ENCODE measurements around the gene ST6GAL1. TPM values are rescaled to one million over a fixed set of nuclear protein-coding genes. Genes with fewer than 3 reads are reported as not detected.
"Not testable (repeated sequence)": the region's sequence is repeated elsewhere in the genome, so short reads cannot be mapped to it uniquely, and the experiment has no call there.

The ST6GAL1 gene
- total RNA-seq, 1 donor from 2014 or later, result 59.9 TPM

- DNase-seq (ENCODE audit: low spot score in 2 of 2), result no peak
- H3K36me3 ChIP-seq, result no peaks in the 10 kb centered on the region
- no peaks in the 10 kb centered on the region for H3K27me3 ChIP-seq
- no peak overlapping the region for H3K4me3 ChIP-seq
- no peak overlapping the region for H3K27ac ChIP-seq
- no peaks in the 10 kb centered on the region for H3K9me3 ChIP-seq
- TF ChIP-seq CTCF (IDR thresholded peaks at IDR 0.05), result no peak
- no peaks in the 10 kb centered on the region for H3K4me1 ChIP-seq
- intact Hi-C loops (cut with DNase I), result no loop called here
Measured at GRCh38 chr3:187005827-187006481, 75.6 kb downstream of the ST6GAL1 start.

- Histone ChIP-seq H3K27ac (no peak overlapping the region), H3K9me3 (no peaks in the 10 kb centered on the region), H3K4me1 (no peaks in the 10 kb centered on the region), H3K36me3 (no peaks in the 10 kb centered on the region), H3K27me3 (no peaks in the 10 kb centered on the region), H3K4me3 (no peak overlapping the region)
- intact Hi-C loops (cut with DNase I), result no loop called here
- no peak for TF ChIP-seq CTCF (IDR thresholded peaks at IDR 0.05)
- DNase-seq (ENCODE audit: low spot score in 2 of 2), result no peak
Measured at GRCh38 chr3:187006864-187007630, 76.7 kb downstream of the ST6GAL1 start.

- DNase-seq (ENCODE audit: low spot score in 2 of 2); intact Hi-C loops (cut with DNase I); H3K27ac ChIP-seq: not testable (repeated sequence)
Measured at GRCh38 chr3:187010382-187010781, 80.1 kb downstream of the ST6GAL1 start.

GRCh38 chr3:187011915-187012314 lies 81.6 kb downstream of the ST6GAL1 start:
- peaks cover 8 to 11% of the 10 kb centered on the region in 2 donors for H3K4me1 ChIP-seq
- no peaks in the 10 kb centered on the region for H3K27me3 ChIP-seq
- intact Hi-C loops (cut with DNase I), result no loop called here
- no peak overlapping the region for H3K4me3 ChIP-seq
- H3K9me3 ChIP-seq, result no peaks in the 10 kb centered on the region
- H3K27ac ChIP-seq, result peak overlapping the region in 1 of 2 donors; percentile 72
- DNase-seq (ENCODE audit: low spot score in 2 of 2), result no peak
- no peaks in the 10 kb centered on the region for H3K36me3 ChIP-seq
- TF ChIP-seq CTCF (IDR thresholded peaks at IDR 0.05), result no peak

More at GRCh38 chr3:187010382-187010781, 80.1 kb downstream of the ST6GAL1 start:
- H3K4me1 ChIP-seq, result peaks cover 8 to 11% of the 10 kb centered on the region in 2 donors
- not testable (repeated sequence) for H3K36me3 ChIP-seq, H3K27me3 ChIP-seq, H3K4me3 ChIP-seq, H3K9me3 ChIP-seq

- no peaks in the 10 kb centered on the region for H3K9me3 ChIP-seq
- H3K36me3 ChIP-seq, result no peaks in the 10 kb centered on the region
- no peak for TF ChIP-seq CTCF (IDR thresholded peaks at IDR 0.05)
- no peak for DNase-seq (ENCODE audit: low spot score in 2 of 2)
- H3K4me1 ChIP-seq, result peaks cover 8 to 11% of the 10 kb centered on the region in 2 donors
- peak overlapping the region in 1 of 2 donors; percentile 39 for H3K4me3 ChIP-seq
- H3K27ac ChIP-seq, result peak overlapping the region; percentile 28 to 72
- intact Hi-C loops (cut with DNase I), result no loop called here
- no peaks in the 10 kb centered on the region for H3K27me3 ChIP-seq
Measured at GRCh38 chr3:187012609-187013051, 82.3 kb downstream of the ST6GAL1 start.

- H3K27me3 ChIP-seq, result no peaks in the 10 kb centered on the region
- H3K4me3 ChIP-seq, result peak overlapping the region in 1 of 2 donors; percentile 39
- no peak for DNase-seq (ENCODE audit: low spot score in 2 of 2)
- intact Hi-C loops (cut with DNase I), result no loop called here
- TF ChIP-seq CTCF (IDR thresholded peaks at IDR 0.05), result no peak
- peak overlapping the region; percentile 35 to 72 for H3K27ac ChIP-seq
- H3K9me3 ChIP-seq, result no peaks in the 10 kb centered on the region
- H3K4me1 ChIP-seq, result peaks cover 8 to 11% of the 10 kb centered on the region in 2 donors
- H3K36me3 ChIP-seq, result no peaks in the 10 kb centered on the region
Measured at GRCh38 chr3:187013159-187013716, 82.9 kb downstream of the ST6GAL1 start.
